KG1 (cell line): Measurements from ENCODE around the gene ZBTB33.

Source experiments
- DNase-seq: peaks from one replicate; lab custom pipeline; 2025; lab: John Stamatoyannopoulos, UW

Gene ZBTB33

GRCh38 chrX:120250522-120251271, at the start of gene ZBTB33:
ZBTB33 (plus strand) TSS chrX:120250812; CDS start chrX:120253416, 2,604 bp downstream.
- peak; percentile 60 for DNase-seq

GRCh38 chrX:120200851-120201250, 49.8 kb upstream of the ZBTB33 start:
- DNase-seq = no peak

- no peak for DNase-seq
These were observed 44.5 kb upstream of the ZBTB33 start for GRCh38 chrX:120205816-120206753.

GRCh38 chrX:120207009-120207605, 43.5 kb upstream of the ZBTB33 start:
- DNase-seq = no peak

- DNase-seq = peak; percentile 2
These were observed 37.0 kb upstream of the ZBTB33 start for GRCh38 chrX:120213438-120214265.

GRCh38 chrX:120223374-120223773, 27.2 kb upstream of the ZBTB33 start:
- DNase-seq = no peak

- DNase-seq = no peak
These were observed 26.2 kb upstream of the ZBTB33 start for GRCh38 chrX:120224388-120224787.

- DNase-seq = no peak
These were observed 22.3 kb upstream of the ZBTB33 start for GRCh38 chrX:120228187-120228908.

- DNase-seq = no peak
These were observed 15.3 kb upstream of the ZBTB33 start for GRCh38 chrX:120235284-120235683.

GRCh38 chrX:120236687-120237479, 13.7 kb upstream of the ZBTB33 start:
- no peak for DNase-seq

GRCh38 chrX:120238933-120239332, 11.7 kb upstream of the ZBTB33 start:
- no peak for DNase-seq

- no peak for DNase-seq
These were observed 7.8 kb upstream of the ZBTB33 start for GRCh38 chrX:120242813-120243212.

GRCh38 chrX:120244395-120244734, 6.2 kb upstream of the ZBTB33 start:
- no peak for DNase-seq

- peak; percentile 58 for DNase-seq
These were observed 5.7 kb upstream of the ZBTB33 start for GRCh38 chrX:120244735-120245498.

- peak; percentile 30 for DNase-seq
These were observed 929 bp downstream of the ZBTB33 start for GRCh38 chrX:120251471-120252011.

GRCh38 chrX:120253784-120254183, 3.2 kb downstream of the ZBTB33 start:
- DNase-seq = no peak

- no peak for DNase-seq
These were observed 9.8 kb downstream of the ZBTB33 start for GRCh38 chrX:120260369-120260768.

GRCh38 chrX:120262859-120263708, 12.5 kb downstream of the ZBTB33 start:
- DNase-seq = no peak
